Measurements from ENCODE around the gene GCLC. TPM values are rescaled to one million over a fixed set of nuclear protein-coding genes. Genes with fewer than 3 reads are reported as not detected.
"Not testable (repeated sequence)": the region's sequence is repeated elsewhere in the genome, so short reads cannot be mapped to it uniquely, and the experiment has no call there.

GCLC gene
- 15.9 TPM for total RNA-seq

GRCh38 chr6:53544470-53545308 lies at the start of gene GCLC:
GCLC (minus strand) TSS chr6:53545101; CDS start chr6:53544645, 456 bp downstream.
- FAIRE-seq, result no peak

DNA sequence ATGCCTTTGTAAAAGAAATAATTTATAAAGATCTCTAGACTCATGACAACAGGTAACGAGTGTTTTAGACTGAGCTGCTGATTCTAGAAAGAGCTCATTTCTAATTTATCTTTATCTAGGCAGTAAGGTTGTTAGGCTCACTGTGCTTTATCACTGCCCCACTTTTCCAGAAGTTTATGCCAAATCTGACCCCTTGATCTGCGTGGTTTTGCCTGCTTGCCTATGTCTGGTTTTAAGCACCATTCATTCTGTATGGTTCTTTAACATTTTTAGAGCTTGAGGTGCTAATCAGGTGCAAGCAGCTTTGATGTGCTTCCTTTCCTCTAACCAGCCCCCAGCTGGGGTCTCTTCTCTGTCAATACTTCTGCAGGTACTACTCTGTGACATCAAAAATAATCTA lies 49.7 kb upstream of the GCLC start:
- no peak for FAIRE-seq
- no peak for DNase-seq (ENCODE audit: low spot score in 2 of 2)

More at GRCh38 chr6:53544470-53545308, at the start of gene GCLC:
- DNase-seq (ENCODE audit: low spot score in 2 of 2), result peak; percentile 82 to 89

DNA sequence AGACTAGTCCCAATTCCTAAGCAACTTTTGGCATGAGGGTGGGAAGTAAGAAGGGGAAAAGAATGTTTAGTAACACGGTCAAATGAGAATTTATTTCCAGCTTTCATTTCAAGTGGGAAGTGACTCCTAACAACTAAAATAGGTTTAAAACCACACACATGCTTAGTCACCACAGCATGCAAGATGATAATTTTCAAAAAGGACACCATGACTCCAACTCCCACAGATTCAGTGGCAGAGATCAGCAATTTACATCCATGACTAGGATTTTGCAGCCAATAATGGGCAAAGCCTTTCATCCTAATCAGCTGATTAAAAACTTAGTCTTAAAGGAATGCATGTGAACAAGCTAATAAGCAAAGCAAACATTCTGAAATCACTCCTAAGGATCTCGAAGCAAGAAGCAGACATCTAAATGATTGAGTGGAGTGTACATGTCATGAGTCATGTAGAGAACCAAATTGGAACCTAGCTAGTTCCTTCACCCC lies 48.1 kb upstream of the GCLC start:
- no peak for FAIRE-seq
- no peak for DNase-seq (ENCODE audit: low spot score in 2 of 2)

GRCh38 chr6:53591873-53592272 lies 47.0 kb upstream of the GCLC start:
- FAIRE-seq, result no peak
- no peak for DNase-seq (ENCODE audit: low spot score in 2 of 2)

DNA sequence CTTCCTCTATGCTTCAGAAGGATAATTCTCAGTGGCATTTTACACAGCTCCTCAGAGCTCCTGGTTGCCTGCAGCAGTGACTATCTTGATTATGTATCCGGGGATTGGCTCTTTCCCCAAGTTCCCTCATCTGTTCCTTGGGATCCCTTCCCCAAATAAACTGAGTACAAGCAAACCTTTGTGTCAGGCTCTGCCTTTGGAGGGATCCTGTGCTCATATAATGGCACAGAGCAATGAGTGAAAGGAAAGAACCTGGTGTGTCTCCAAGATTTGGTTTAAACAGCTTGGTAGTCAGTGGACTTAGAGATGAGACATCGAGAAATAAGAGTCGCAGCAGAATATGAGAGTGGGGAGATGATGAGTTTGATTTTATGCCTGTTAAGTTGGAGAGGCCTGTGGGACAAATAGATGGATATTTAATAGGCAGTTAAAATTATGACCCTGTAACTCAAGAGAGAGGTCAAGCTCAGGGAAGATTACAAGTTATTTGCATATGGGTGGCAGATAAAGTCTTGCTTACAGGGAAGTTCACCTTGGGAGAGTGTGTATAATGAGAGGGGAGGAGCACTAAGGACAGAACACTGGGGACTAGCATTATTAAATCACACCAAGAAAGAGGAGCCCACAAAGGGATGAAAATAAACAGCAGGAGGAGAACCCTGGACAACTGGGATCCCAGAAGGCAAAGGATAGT lies 44.1 kb upstream of the GCLC start:
- DNase-seq (ENCODE audit: low spot score in 2 of 2), result no peak
- no peak for FAIRE-seq

GRCh38 chr6:53587291-53587690 lies 42.4 kb upstream of the GCLC start:
- no peak for FAIRE-seq
- DNase-seq (ENCODE audit: low spot score in 2 of 2), result no peak

DNA sequence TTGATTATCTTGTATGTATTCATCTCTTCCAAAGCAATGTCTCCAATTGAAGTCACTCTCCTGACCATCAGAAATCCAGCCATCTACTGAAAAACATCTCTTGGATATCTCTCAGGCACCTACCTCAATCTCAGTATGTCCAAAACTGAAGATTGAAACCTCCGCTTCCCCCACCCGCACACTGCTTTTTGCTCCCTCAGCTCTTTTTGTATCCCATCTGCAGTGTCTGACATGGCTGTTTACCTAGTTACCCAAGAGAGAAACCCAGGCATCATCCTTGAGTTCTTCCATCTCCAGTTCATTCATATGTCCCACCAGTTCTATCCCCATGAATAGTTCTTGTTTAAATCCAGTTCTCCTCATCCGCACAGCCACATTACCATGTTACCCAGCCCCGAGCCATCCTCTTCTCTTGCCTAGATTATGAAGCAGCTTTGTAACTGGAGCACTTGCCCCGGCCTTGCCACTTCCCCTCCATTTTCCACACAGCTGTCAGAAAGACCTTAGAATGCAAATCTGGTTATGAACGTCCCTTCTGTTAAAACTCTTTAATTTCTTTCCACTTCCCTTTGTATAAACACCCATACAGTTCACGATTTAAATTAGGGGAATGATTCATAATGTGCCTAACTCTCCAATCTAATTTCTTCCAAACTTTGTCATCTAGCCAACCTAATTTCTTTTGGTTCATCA lies 40.5 kb upstream of the GCLC start:
- FAIRE-seq, result no peak

GRCh38 chr6:53584726-53585125 lies 39.8 kb upstream of the GCLC start:
- DNase-seq (ENCODE audit: low spot score in 2 of 2) (no peak), FAIRE-seq (no peak)

More for the DNA sequence above, 40.5 kb upstream of the GCLC start:
- DNase-seq (ENCODE audit: low spot score in 2 of 2), result no peak

DNA sequence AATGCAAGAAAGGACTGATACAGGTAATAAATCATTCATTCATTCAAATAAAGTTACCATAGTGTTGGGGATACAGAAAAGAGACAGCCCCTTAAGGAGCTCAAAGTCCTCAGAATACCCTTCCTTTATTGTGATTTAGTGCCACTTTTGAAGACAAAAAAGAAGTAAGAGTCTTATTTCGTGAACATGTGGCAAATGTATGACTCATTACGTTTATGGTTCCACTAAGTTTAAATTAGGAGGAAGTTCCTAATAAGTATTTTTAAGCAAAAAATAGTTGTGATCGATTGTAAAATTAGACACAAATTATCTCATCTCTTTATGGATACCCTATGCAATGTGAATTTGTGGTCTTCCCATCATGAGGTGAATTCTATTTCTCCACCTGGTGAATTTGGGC lies 38.5 kb upstream of the GCLC start:
- no peak for DNase-seq (ENCODE audit: low spot score in 2 of 2)
- FAIRE-seq, result no peak

DNA sequence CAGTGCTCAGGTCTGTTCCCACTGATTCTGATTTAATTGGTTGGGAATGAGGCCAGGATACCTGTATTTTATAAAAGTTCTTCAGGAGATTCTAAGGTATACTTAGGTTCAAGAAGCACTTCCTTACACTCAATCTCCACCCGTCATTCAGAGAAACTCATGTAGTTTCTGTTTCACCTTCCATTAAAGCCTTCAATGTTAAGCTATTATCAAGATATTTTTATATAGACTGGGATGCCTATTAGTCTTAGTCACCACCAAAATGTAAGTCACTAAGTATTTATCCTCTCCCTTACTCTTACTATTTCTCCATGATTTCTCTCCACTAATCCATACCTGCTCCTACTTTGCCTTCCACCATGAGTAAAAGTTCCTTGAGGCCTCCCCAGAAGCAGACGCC lies 38.1 kb upstream of the GCLC start:
- FAIRE-seq, result no peak
- DNase-seq (ENCODE audit: low spot score in 2 of 2), result no peak

GRCh38 chr6:53581856-53582255 lies 37.0 kb upstream of the GCLC start:
- FAIRE-seq (peak; percentile 57), DNase-seq (ENCODE audit: low spot score in 2 of 2) (no peak)

DNA sequence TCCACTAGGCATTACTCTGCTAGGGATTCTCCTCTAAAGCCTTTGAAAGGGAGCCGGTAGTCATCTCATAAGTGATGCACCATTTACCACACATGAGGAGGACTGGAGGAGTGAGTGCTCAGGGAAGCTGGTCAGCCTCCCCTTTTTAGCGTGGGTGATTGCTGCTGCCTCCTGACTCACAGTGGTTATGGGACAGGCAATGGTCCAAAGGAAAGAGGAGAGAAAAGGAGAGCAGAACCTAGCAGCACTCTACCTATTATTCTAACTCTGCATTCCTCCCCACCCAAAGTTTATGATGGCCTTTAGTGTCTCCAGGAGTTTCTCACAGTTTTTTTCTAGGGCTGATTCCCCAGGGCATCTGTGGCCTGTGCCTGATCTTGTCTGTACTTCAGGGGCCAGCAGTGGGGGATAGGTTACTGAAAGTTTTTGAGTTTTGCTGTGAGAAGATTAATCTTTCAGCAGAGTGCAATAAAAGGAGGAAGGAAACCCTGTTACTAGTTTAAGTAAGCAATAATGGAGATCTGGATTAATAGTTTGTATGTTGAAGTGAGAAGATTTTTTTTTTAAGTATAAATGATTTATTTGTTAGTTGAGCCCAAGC lies 36.4 kb upstream of the GCLC start:
- no peak for FAIRE-seq
- DNase-seq (ENCODE audit: low spot score in 2 of 2), result no peak

DNA sequence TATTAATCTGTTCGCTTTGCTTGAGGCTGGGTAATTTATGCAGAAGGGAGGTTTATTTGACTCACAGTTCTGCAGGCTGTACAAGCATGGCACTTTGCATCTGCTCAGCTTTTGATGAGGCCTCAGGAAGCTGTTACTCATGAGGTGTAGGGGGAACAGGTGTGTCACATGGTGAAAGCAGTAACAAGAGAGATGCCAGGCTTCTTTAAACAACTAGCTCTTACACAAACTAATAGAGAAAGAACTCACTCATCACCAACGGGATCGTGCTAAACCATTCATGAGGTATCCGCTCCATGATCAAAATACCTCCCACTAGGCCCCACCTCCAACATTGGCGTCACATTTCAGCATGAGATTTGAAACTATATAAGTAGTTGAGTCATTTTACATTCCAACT lies 34.4 kb upstream of the GCLC start:
- no peak for DNase-seq (ENCODE audit: low spot score in 2 of 2)
- no peak for FAIRE-seq

- FAIRE-seq, result no peak
- DNase-seq (ENCODE audit: low spot score in 2 of 2), result no peak
Measured at GRCh38 chr6:53578371-53578770, 33.5 kb upstream of the GCLC start.

DNA sequence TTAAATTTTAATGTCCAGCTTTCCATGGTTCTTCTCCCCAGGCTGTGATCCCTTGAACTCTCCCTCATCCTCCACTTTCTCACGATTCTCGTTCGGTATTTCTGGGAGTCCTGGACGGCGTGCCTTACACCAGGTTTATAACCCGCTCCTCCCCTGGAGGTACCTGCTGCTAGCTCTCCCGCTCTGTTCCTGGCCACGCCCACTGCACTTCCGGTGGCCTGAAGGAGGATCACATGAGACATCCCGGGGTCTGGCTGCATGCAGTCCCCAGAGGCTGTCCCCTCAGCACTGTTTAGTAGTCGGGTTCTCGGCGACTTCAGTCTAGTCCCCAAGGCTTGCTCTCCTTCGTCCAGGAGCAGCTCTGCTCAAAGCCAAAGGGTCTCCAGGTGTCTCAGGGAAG lies 28.4 kb upstream of the GCLC start:
- FAIRE-seq, result no peak

GRCh38 chr6:53572379-53572778 lies 27.5 kb upstream of the GCLC start:
- FAIRE-seq, result peak; percentile 13
- not testable (repeated sequence) for DNase-seq (ENCODE audit: low spot score in 2 of 2)

More for the DNA sequence above, 28.4 kb upstream of the GCLC start:
- DNase-seq (ENCODE audit: low spot score in 2 of 2), result no peak

DNA sequence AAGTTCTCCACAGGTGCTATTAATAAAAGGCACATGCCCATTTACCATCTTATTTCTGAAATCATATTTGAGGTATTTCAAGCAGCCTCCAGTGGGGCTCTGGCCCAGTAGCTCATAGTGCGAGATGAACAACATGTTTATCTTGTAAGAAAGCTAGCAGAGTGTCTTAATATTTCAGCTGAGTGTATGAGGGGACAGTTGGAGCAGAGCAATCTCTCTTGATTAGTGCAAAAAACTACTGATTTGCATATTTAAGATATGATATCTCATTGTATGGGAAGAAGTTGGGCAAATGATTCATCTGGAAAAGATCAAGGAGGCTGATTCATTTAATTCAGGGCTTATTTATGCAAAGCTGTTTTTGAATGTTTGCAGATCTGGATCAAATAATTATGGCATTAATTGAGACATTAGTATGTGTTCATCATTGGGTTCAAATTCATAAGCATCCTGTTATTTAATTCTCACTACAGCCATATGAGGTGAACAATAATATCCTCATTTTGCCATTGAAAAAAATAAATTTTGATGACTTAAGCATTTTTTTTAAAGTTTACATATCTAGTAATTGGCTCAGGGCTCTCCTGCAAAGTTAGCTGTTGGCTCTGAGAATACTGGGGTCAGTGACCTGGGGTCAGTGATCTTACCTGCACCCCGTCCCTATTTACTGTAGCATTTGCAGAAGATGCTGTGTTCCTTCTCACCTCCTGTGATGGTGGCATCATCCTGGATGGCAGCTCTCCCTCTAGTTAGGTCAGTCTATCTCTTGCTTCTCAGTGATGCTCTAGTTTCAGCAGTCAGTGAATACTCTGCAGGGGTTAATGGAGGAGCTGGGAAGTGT lies 24.1 kb upstream of the GCLC start:
- FAIRE-seq (no peak), DNase-seq (ENCODE audit: low spot score in 2 of 2) (no peak)

DNA sequence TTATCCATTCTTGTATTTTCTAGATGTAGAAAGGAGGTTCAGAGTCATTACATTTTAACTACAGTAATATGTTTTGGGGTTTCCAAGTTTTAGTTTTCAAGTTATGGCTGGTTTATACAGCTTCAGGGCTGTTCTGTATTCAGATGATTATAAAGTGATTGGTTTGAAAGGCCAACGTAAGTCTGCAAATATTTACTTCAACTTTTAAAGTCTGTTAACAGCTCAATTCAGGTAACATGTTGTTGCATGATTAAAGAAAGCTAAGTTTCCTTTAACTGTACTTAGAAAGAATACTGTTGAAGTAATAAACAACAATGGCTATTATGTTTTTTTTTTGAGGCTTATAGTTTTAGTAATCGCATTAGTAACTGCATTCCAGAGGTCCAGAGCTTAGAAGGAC lies 22.8 kb upstream of the GCLC start:
- DNase-seq (ENCODE audit: low spot score in 2 of 2) (no peak), FAIRE-seq (no peak)

- DNase-seq (ENCODE audit: low spot score in 2 of 2) (no peak), FAIRE-seq (no peak)
Measured at GRCh38 chr6:53566755-53567154, 21.9 kb upstream of the GCLC start.

DNA sequence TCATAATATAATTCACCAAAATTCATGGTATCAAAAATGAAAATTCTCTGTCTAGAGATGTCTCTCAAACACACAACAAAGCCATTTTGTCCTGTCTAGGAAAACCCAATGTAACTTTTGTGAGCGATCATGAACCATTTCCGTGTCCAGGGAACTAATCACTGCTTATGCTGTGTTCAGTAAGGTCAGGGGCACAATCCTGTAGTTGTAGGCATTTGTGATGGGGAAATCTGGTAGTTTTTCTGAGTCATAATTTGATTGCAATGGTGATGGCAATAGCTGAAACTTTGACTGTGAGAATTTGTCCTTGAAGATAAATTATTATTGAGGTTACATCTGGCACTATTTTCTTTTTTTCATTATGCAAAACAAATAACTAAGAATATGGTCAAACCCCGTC lies 21.0 kb upstream of the GCLC start:
- no peak for DNase-seq (ENCODE audit: low spot score in 2 of 2)

More for the DNA sequence above, 21.0 kb upstream of the GCLC start:
- FAIRE-seq, result no peak
